ENCODE measurements around the gene OAS1. TPM values are rescaled to one million over a fixed set of nuclear protein-coding genes. Genes with fewer than 3 reads are reported as not detected.

The OAS1 gene
- total RNA-seq, 1 experiment from 2014 or later, result 10.2 TPM

DNA sequence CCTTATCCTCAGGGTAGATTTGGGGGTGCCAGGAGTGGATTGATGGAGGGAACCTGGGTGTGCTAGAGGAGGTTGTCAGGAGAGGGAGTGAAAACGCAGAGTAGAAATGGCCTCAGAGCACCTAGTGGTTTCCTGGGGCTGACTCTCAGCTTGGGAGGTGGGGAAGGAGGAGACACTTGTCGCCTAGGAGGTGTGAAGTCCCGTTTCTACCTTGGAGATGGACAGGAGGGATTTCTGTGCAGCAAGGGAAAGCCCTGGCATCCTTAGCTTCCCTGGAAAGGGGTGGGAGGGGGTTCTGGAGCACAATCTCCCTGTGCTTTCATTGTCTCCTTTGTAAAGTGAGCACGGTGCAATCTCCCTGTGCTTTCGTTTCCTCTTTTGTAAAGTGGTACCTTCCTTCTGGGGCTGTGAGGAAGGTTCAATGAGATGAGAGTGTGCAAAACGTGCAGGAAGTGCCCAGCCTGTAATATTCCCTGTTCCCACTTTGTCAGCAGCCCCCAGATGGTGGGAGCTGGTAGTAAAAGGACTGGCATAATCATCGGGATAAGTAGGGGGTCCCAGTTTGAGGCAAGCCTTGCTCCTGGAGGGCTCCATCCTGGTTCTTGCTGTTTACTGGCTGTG is 33.1 kb downstream of the OAS1 start:
- TF ChIP-seq, protein P1, sequence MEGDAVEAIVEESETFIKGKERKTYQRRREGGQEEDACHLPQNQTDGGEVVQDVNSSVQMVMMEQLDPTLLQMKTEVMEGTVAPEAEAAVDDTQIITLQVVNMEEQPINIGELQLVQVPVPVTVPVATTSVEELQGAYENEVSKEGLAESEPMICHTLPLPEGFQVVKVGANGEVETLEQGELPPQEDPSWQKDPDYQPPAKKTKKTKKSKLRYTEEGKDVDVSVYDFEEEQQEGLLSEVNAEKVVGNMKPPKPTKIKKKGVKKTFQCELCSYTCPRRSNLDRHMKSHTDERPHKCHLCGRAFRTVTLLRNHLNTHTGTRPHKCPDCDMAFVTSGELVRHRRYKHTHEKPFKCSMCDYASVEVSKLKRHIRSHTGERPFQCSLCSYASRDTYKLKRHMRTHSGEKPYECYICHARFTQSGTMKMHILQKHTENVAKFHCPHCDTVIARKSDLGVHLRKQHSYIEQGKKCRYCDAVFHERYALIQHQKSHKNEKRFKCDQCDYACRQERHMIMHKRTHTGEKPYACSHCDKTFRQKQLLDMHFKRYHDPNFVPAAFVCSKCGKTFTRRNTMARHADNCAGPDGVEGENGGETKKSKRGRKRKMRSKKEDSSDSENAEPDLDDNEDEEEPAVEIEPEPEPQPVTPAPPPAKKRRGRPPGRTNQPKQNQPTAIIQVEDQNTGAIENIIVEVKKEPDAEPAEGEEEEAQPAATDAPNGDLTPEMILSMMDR (conservative IDR thresholded peaks at IDR 0.05; ENCODE audit: low read depth, low read length), result no peak
- TF ChIP-seq EZH2 (IDR thresholded peaks at IDR 0.05; ENCODE audit: low read length, unreplicated experiment) (no peak), EZH2phosphoT487 (IDR thresholded peaks at IDR 0.05; ENCODE audit: borderline replicate concordance, low read length) (no peak)
- H3K9me2 ChIP-seq (replicated peaks; ENCODE audit: low read length), result no peaks in the 10 kb centered on the region
- no TSS peak for BruUV-seq (replicated peaks)
- H3K27me3 ChIP-seq (ENCODE audit: low read length), result no peaks in the 10 kb centered on the region
- H3K36me3 ChIP-seq (ENCODE audit: low read depth, low read length), result no peaks in the 10 kb centered on the region
- ATAC-seq (0 out of 2 replicates have a peak, but pooled peaks have one; percentile 3), DNase-seq (no peak)
- H4K20me1 ChIP-seq (ENCODE audit: low read length), result no peaks in the 10 kb centered on the region
- H3K9me3 ChIP-seq (ENCODE audit: low read length), result no peaks in the 10 kb centered on the region
- H3K9ac ChIP-seq (ENCODE audit: low read length), result peak overlapping the region; percentile 85; the same call in 1 of the 2 replicates
- H3K79me2 ChIP-seq (ENCODE audit: low read length), result peaks cover 8% of the 10 kb centered on the region; the same call in 1 of the 2 replicates
- CTCF ChIA-PET, result interaction anchor here (0.5 kb wide), 1 partner anchor 39 kb away, joined by 3 read pairs; no protein-coding TSS in a partner anchor
- H3K4me1 ChIP-seq (ENCODE audit: insufficient read depth, low read length), result peaks cover 17% of the 10 kb centered on the region
- H3K4me2 ChIP-seq (ENCODE audit: low read length), result peak overlapping the region; percentile 92
- 0 out of 2 replicates have a peak overlapping the region, but pooled peaks have one; percentile 3 for H2AFZ ChIP-seq (ENCODE audit: low read length)
- H3K4me3 ChIP-seq (ENCODE audit: low read length), result peak overlapping the region; percentile 84
- no peak overlapping the region for H3K27ac ChIP-seq (ENCODE audit: low read length)
- intact Hi-C loops (cut with micrococcal nuclease), result loop anchor here (5.0 kb wide), 1 partner anchor 37 kb away; the partner anchor contains the start of gene OAS2
- POLR2A ChIA-PET (ENCODE audit: unreplicated experiment), result no interaction called here
- H3F3A ChIP-seq (ENCODE audit: low read length, unreplicated experiment), result no peaks in the 10 kb centered on the region

DNA sequence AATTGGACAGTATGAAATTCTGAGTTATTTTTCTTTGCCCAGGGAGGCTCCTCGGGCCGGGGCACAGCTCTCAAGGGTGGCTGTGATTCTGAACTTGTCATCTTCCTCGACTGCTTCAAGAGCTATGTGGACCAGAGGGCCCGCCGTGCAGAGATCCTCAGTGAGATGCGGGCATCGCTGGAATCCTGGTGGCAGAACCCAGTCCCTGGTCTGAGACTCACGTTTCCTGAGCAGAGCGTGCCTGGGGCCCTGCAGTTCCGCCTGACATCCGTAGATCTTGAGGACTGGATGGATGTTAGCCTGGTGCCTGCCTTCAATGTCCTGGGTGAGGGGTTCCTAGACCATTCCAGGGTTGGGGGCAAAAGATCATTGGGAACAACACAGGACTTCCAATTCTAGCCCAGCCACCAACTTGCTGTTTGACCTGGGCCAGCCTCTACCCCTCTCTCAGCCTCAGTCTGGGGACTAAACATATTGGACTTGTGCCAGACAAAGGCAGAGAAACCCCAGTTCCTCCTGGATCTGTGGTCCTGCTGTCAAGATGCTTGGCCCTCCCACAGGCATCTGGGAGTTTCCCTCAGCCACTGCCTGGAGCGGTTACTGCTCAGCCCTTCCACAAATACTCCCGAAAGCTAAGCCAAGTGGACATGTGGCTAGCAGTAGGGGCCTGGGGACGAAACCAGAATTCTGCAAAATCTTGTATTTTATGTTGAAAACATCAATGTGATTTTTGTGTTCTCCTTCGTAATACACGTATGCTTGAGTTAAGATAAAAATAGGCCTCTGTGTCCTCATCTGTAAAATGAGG is 35.0 kb downstream of the OAS1 start:
- Histone ChIP-seq H3K36me3 (ENCODE audit: low read depth, low read length) (no peaks in the 10 kb centered on the region), H3K79me2 (ENCODE audit: low read length) (peaks cover 8% of the 10 kb centered on the region; the same call in 1 of the 2 replicates), H3K9me2 (replicated peaks; ENCODE audit: low read length) (no peaks in the 10 kb centered on the region), H3F3A (ENCODE audit: low read length, unreplicated experiment) (no peaks in the 10 kb centered on the region), H3K27me3 (ENCODE audit: low read length) (no peaks in the 10 kb centered on the region), H3K4me3 (ENCODE audit: low read length) (no peak overlapping the region), H2AFZ (ENCODE audit: low read length) (no peak overlapping the region), H3K27ac (ENCODE audit: low read length) (no peak overlapping the region), H3K9ac (ENCODE audit: low read length) (no peak overlapping the region), H4K20me1 (ENCODE audit: low read length) (no peaks in the 10 kb centered on the region), H3K9me3 (ENCODE audit: low read length) (no peaks in the 10 kb centered on the region), H3K4me2 (ENCODE audit: low read length) (no peak overlapping the region), H3K4me1 (ENCODE audit: insufficient read depth, low read length) (peaks cover 17% of the 10 kb centered on the region)
- POLR2A ChIA-PET (ENCODE audit: unreplicated experiment), result no interaction called here
- CTCF ChIA-PET, result no interaction called here
- TF ChIP-seq, protein P1 (conservative IDR thresholded peaks at IDR 0.05; ENCODE audit: low read depth, low read length), result no peak
- TF ChIP-seq EZH2phosphoT487 (IDR thresholded peaks at IDR 0.05; ENCODE audit: borderline replicate concordance, low read length) (no peak), EZH2 (IDR thresholded peaks at IDR 0.05; ENCODE audit: low read length, unreplicated experiment) (no peak)
- ATAC-seq (no peak), DNase-seq (no peak)
- BruUV-seq (replicated peaks), result no TSS peak
- intact Hi-C loops (cut with micrococcal nuclease), result no loop called here

Data from PC-3 (cell line).